Keratinocyte (primary cell): ENCODE results near the gene MED23.

ENCODE experiments used
- CTCF ChIP-seq, 3 experiments: IDR thresholded peaks in 1 of 3; conservative IDR thresholded peaks in 1 of 3; optimal IDR thresholded peaks in 1 of 3; 2 replicates in 2 of 3; 3 replicates in 1 of 3; pipeline versions ENCODE3 to v1.5.1; 2011; ENCODE audit warnings: low read length in 3 of 3, mild to moderate bottlenecking in 3 of 3, moderate library complexity in 2 of 3, control low read depth in 1 of 3, inconsistent platforms in 1 of 3; ENCODE audit not compliant: insufficient read depth in 2 of 3; ENCODE audit errors: extremely low read depth in 1 of 3
- EZH2 ChIP-seq: IDR thresholded peaks from one replicate; pipeline ENCODE4 v1.6.1; 2012; ENCODE audit warnings: inconsistent platforms, mild to moderate bottlenecking, low read length, moderate library complexity

DNA sequence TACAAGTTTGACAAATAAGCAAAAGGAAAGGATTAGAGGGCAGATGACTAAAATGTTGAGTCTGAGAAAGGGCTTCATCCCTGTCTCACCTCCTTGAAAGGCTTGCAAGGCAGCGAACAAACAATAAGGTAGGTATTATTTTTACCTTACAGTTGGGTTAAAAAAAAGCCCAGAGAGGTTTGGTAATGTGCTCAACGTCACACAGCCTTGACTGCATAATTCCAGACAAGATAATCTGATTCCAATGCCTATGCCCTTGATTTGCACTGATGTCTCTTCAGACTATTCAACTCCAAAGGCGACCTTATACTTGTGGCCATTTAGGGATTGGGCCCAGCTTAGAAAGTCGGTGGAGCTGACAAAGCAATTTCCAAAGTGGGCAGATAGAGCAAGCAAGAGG lies 53.4 kb downstream of the MED23 start:
- no peak for TF ChIP-seq CTCF (optimal IDR thresholded peaks at IDR 0.05 in 1 of 3, IDR thresholded peaks at IDR 0.05 in 1 of 3, conservative IDR thresholded peaks at IDR 0.05 in 1 of 3; ENCODE audit: extremely low read depth in 1 of 3, insufficient read depth in 2 of 3, low read length in 3 of 3)
- no peak for TF ChIP-seq EZH2
